Activated T-cell treated with anti-CD3 and anti-CD28 coated beads for 24 hours (primary cell): ENCODE data around the gene SPOCK2.
"Not testable (repeated sequence)": the region's sequence is repeated elsewhere in the genome, so short reads cannot be mapped to it uniquely, and the experiment has no call there.

Experiments used
- DNase-seq: peaks from one replicate; pipeline ENCODE4 v3.0.0-alpha.2; 2020; ENCODE audit warnings: low read depth

SPOCK2 gene

GRCh38 chr10:72087969-72088888, at the start of gene SPOCK2:
TSS of gene SPOCK2 (minus strand) at chr10:72088551. CDS start at chr10:72088328, 223 bp downstream.
- DNase-seq = peak; percentile 57

DNA sequence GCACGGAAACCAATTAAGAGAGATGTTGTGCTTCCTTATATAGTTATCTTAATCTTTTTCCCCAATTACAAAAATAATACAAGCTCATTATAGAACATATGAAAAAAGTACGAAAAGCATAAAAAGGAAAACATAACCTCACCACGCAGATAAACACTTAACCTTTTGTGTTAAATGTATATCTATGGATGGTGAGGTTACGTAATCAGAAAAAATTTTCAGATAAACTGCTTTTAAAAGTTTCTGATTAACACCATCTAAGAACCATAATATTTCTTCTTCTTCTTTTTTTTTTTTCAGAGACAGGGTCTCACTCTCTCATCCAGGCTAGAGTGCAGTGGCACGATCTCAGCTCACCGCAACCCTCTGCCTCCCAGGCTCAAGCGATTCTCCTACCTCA, 49.2 kb upstream of the SPOCK2 start:
- no peak for DNase-seq

- not testable (repeated sequence) for DNase-seq
Observed at GRCh38 chr10:72136225-72136624, 47.9 kb upstream of the SPOCK2 start.

- no peak for DNase-seq
Observed at GRCh38 chr10:72134785-72135767, 46.7 kb upstream of the SPOCK2 start.

DNA sequence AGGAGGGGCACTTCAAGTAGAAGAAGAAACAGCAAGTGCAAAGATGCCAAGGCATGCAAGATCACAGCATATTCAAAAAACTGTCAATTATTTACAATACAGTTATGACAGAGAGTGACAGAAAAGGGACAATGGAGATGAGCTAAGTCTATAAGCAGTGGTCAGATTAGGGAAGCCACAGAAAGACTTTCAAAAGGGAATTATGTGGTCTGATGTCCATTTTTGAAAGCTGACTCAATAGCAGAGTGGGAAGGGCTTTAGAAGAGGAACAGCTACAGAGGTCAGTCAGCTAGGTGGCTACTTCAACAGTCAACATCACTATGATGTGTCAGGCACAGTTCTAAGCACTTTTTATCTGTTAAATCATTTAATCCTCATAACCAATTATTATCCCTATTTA, 45.2 kb upstream of the SPOCK2 start:
- no peak for DNase-seq

DNA sequence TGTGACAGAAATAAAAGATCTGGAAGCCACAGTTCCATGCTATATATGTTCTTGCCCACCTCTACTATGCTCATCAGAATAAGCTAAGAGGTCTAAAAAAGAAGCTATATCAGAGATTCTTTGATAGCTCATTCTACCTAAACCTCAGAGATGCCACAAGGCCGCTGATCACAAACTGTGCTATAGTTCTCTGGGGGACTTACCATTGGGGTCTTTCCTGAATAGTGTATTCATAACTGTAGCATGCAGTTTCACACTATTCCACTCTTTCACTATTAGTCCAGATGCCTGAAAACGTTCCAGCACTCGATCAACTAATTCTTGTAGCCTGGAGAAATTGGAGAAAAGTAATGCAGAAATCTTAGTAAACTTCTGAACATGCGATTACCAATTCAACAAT, 44.5 kb upstream of the SPOCK2 start:
- no peak for DNase-seq

GRCh38 chr10:72127571-72127970, 39.2 kb upstream of the SPOCK2 start:
- no peak for DNase-seq

GRCh38 chr10:72126872-72127232, 38.5 kb upstream of the SPOCK2 start:
- no peak for DNase-seq

DNA sequence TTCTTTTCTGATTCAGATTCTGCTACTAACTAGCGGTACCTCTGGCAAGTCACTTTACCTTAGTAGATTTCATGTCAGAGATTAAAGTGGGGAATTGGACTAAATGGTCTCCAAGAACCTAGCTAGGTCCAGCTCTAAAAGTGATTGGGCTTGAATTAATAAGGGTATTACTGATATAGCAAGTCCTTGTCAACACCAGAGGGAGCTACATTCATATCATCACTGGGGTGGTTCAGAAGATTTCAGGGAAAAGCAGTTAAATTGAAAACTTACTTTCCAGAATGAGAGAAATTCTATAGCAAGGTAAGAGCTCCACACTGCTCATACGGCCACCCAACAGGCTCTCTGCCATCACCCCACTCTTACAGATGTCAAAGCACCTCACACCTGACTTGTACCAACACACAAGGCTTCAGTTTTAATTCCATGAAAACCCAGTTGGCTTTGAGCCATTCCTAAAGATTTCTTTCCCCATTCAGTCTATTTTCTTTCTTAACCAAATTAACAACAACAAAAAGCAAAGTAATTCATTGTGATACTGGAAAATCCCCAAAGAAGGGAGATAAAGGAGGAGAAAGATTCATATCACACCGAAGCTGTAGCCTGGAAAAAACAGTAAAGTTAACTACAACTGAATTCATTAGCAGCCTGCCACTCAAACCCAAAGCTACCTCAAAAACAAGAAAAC, 38.0 kb upstream of the SPOCK2 start:
- no peak for DNase-seq

- DNase-seq = no peak
Observed at GRCh38 chr10:72124989-72125388, 36.6 kb upstream of the SPOCK2 start.

- no peak for DNase-seq
Observed at GRCh38 chr10:72124381-72124780, 36.0 kb upstream of the SPOCK2 start.

- no peak for DNase-seq
Observed at GRCh38 chr10:72123616-72124015, 35.3 kb upstream of the SPOCK2 start.

- no peak for DNase-seq
Observed at GRCh38 chr10:72122221-72122620, 33.9 kb upstream of the SPOCK2 start.

DNA sequence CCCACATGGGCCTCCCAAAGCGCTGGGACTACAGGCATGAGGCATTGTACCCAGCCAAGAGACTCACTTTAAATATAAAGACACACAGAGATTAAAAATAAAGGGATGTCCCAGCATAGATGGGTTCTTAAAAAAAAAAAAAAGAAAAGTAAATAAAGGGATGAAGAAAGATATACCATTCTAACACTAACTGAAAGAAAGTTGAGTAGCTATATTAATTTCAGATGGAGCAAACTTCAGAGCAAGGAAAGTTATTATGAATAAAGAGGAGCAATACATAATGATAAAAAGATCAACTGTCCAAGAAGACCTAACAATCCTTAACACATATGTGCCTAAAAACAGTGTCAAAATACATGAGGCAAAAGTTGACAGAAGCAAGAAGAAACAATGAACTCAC, 33.0 kb upstream of the SPOCK2 start:
- no peak for DNase-seq

GRCh38 chr10:72116372-72116771, 28.0 kb upstream of the SPOCK2 start:
- no peak for DNase-seq

DNA sequence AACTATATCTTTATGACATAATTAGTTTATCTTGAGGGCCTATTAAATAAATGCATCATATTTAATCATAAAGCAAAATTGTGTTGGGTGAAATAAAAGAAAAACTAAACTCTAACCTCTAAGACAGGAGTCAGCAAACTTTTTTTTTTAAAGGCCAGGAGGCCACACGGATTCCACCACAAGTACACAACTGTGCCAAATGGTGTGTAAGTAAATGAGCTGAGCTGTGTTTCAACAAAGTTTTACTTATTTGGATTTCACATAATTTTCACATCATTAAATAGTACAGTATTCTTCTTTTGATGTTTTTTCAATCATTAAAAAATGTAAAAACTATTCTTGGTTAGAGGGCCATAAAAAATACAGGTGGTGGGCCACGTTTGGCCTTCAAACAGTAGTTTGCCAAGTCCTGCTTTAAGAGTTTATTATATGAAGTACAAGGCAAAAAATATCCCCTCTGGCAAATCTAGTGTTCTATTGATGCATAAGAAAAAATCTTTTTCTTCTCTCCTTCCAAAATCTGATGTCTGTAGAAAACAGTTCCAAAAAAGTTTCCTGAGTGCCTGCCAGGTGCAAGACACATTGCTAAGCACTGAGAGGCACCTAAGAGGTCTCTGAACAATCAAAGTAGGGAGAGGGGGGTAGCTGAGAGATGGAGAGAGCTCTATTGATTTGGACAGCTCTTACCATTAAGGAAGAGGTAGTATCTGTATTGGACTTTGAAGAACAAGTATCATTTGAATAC, 26.5 kb upstream of the SPOCK2 start:
- no peak for DNase-seq

DNA sequence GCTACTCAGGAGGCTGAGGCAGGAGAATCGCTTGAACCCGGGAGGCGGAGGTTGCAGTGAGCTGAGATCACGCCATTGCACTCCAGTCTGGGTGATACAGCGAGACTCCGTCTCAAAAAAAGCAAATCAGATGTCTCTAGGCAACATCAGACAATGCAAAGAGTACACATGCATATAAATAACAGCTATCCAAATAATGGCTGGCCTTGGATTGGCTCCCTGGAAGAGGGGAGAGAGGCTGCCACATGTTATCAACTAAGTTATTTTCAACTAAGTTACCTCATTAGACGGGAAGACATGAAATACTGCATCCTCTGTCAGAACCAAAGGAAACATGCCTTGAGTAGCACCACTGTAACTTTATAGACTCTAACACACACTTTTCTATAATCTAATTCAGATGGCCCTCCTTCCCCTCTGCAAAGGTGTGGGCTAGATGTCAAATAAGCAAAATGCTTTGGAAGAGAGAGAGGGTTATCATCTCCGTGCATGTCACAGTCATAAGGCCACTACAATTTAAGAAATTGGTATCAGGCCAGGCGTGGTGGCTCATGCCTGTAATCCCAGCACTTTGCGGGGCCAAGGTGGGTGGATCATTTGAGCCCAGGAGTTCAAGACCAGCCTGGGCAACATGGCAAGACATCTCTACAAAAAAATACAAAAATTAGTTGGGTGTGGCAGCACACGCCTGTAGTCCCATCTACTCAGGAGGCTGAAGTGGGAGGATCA, 22.5 kb upstream of the SPOCK2 start:
- DNase-seq = no peak

GRCh38 chr10:72109636-72110157, 21.3 kb upstream of the SPOCK2 start:
- no peak for DNase-seq

DNA sequence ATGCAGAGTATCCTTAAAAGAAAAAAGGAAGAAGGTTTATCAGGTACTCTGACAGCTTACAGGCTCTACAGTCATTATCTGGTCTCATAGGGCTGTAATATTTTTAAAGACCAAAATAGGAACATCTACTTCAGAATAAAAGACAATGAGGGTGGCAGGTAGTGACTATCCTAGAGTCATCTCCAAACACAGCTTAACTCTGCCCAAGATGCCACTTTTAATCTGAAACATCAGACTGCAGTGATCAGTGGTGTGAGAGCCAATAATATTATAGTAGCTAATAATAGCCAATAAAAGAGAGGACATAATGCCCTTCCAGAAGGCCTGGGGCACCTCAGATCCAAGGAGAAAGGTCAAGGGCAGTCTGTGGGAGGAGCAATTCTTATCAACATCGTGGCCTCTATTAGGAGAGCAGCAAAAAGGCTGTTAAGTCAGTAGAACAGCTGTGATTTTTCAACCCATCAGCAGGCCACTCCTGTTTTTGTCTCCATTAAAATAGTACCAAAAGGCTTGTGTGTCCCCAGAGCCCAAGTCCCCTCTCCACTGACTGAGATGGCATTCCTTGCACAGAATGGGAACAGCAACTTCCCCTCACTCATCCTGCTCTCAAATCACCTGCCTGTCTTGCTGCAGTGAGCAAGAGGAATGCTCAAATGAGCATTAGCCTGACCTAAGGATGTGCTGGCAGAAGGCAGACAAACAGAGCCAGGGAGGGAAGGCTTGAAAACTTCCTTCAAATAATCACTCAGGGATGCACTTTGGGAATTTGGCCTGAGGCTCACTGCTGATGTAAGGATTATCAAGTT, 20.7 kb upstream of the SPOCK2 start:
- no peak for DNase-seq

DNA sequence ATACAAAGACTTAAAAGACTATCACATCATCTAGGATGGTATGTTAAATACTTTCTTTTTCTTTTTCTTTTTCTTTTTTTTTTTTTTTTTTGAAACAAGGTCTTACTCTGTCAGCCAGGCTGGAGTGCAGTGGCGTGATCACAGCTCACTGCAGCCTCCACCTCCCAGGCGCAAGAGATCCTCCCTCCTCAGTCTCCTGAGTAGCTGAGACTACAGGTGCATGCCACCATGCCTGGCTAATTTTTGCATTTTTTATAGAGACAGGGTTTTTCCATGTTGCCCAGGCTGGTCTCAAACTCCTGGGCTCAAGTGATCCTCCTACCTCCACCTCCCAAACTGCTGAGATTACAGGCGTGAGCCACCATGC, 19.6 kb upstream of the SPOCK2 start:
- not testable (repeated sequence) for DNase-seq
